HG03175 (cell line): ENCODE measurements around the gene MAGEC3.

Experiments
- ATAC-seq: cut with Tn5 transposase; IDR thresholded peaks from one replicate; pipeline ENCODE4 v1.9.1; 2021; ENCODE audit warnings: mild to moderate bottlenecking, moderate library complexity; ENCODE audit not compliant: unreplicated experiment

MAGEC3 gene

GRCh38 chrX:141941234-141941633 lies 103.1 kb downstream of the MAGEC3 start:
- no peak for ATAC-seq

GRCh38 chrX:141945426-141945825 lies 107.3 kb downstream of the MAGEC3 start:
- ATAC-seq, result no peak

- no peak for ATAC-seq
Measured at GRCh38 chrX:141947350-141947749, 109.2 kb downstream of the MAGEC3 start.
